HG03575 (cell line): Measurements from ENCODE around the gene SREBF1.

Experiments used
- ATAC-seq: cut with Tn5 transposase; IDR thresholded peaks from one replicate; pipeline ENCODE4 v1.9.1; 2021; ENCODE audit not compliant: unreplicated experiment, insufficient number of reproducible peaks, low FRiP score; ENCODE audit errors: extremely low read depth

SREBF1 gene

GRCh38 chr17:17788967-17789366, 47.8 kb downstream of the SREBF1 start:
- ATAC-seq = no peak

GRCh38 chr17:17787568-17787967, 49.2 kb downstream of the SREBF1 start:
- ATAC-seq = no peak

- ATAC-seq = no peak
Observed at GRCh38 chr17:17786998-17787397, 49.8 kb downstream of the SREBF1 start.

- no peak for ATAC-seq
Observed at GRCh38 chr17:17785407-17785806, 51.4 kb downstream of the SREBF1 start.

GRCh38 chr17:17784657-17785267, 52.0 kb downstream of the SREBF1 start:
- no peak for ATAC-seq

- no peak for ATAC-seq
Observed at GRCh38 chr17:17783825-17784656, 52.7 kb downstream of the SREBF1 start.

- no peak for ATAC-seq
Observed at GRCh38 chr17:17783116-17783824, 53.5 kb downstream of the SREBF1 start.

GRCh38 chr17:17782523-17783115, 54.2 kb downstream of the SREBF1 start:
- no peak for ATAC-seq

- ATAC-seq = no peak
Observed at GRCh38 chr17:17781591-17782496, 54.9 kb downstream of the SREBF1 start.

- ATAC-seq = no peak
Observed at GRCh38 chr17:17780922-17781590, 55.7 kb downstream of the SREBF1 start.

GRCh38 chr17:17779015-17779611, 57.7 kb downstream of the SREBF1 start:
- no peak for ATAC-seq

- ATAC-seq = no peak
Observed at GRCh38 chr17:17778308-17779014, 58.3 kb downstream of the SREBF1 start.

GRCh38 chr17:17776889-17777288, 59.9 kb downstream of the SREBF1 start:
- no peak for ATAC-seq

- ATAC-seq = no peak
Observed at GRCh38 chr17:17774009-17774881, 62.5 kb downstream of the SREBF1 start.

GRCh38 chr17:17772231-17772630, 64.6 kb downstream of the SREBF1 start:
- no peak for ATAC-seq

- ATAC-seq = no peak
Observed at GRCh38 chr17:17771498-17772201, 65.1 kb downstream of the SREBF1 start.
